Thymus (tissue), 11 donors: ENCODE data around the gene CDH12. TPM values are rescaled to one million over a fixed set of nuclear protein-coding genes. Genes with fewer than 3 reads are reported as not detected.

Experiments used
- DNase-seq, 9 donors: peaks; one replicate each; pipeline ENCODE4 v3.0.0-alpha.2; 2013; ENCODE audit warnings: low spot score in 9 of 9, low read depth in 6 of 9, missing footprints in 1 of 9
- H3K27ac ChIP-seq, 2 donors: one replicate each; pipeline ENCODE4 v1.5.1; 2013; ENCODE audit warnings: control low read depth in 1 of 2, low read depth in 1 of 2, low read length in 1 of 2, mild to moderate bottlenecking in 1 of 2, moderate library complexity in 1 of 2
- H3K27me3 ChIP-seq, 2 donors: one replicate each; pipeline ENCODE4 v1.5.1; 2013; ENCODE audit warnings: low read length in 1 of 2; ENCODE audit not compliant: control insufficient read depth in 2 of 2, insufficient read depth in 1 of 2
- H3K36me3 ChIP-seq, 2 donors: one replicate each; pipeline ENCODE4 v1.5.1; 2013; ENCODE audit warnings: low read length in 1 of 2, mild to moderate bottlenecking in 1 of 2, moderate library complexity in 1 of 2; ENCODE audit not compliant: control insufficient read depth in 2 of 2, insufficient read depth in 2 of 2
- H3K4me1 ChIP-seq, 2 donors: one replicate each; pipeline ENCODE4 v1.5.1; 2013; ENCODE audit warnings: low read length in 2 of 2; ENCODE audit not compliant: control insufficient read depth in 2 of 2, insufficient read depth in 2 of 2
- H3K4me3 ChIP-seq, 2 donors: one replicate each; pipeline ENCODE4 v1.5.1; 2013; ENCODE audit warnings: low read length in 2 of 2, control low read depth in 1 of 2, mild to moderate bottlenecking in 1 of 2
- H3K9me3 ChIP-seq, 2 donors: one replicate each; pipeline ENCODE4 v1.5.1; 2013; ENCODE audit warnings: low read length in 1 of 2, mild to moderate bottlenecking in 1 of 2; ENCODE audit not compliant: control insufficient read depth in 2 of 2, insufficient read depth in 1 of 2
- WGBS: extraction: QIAGEN DNeasy Blood & Tissue Kit; methylation state at CpG from one replicate; pipeline ENCODE4 v1.1.7; 2013; 5-methylcytosine and 5-hydroxymethylcytosine counted together
- polyA plus RNA-seq: library from polyadenylated mRNA; stranded (reverse); fragments of 200-250 nt; gene quantifications from one replicate; pipeline ENCODE4 v1.2.3, GENCODE V29; 2013
- total RNA-seq: library from RNA; stranded (reverse); fragments of 120-200 nt; gene quantifications from one replicate; pipeline ENCODE4 v1.2.4, GENCODE V29; 2013
- donor health status: healthy.

Gene CDH12
- total and polyA plus RNA-seq, 2 donors = 0.05 to 0.09 TPM

DNA sequence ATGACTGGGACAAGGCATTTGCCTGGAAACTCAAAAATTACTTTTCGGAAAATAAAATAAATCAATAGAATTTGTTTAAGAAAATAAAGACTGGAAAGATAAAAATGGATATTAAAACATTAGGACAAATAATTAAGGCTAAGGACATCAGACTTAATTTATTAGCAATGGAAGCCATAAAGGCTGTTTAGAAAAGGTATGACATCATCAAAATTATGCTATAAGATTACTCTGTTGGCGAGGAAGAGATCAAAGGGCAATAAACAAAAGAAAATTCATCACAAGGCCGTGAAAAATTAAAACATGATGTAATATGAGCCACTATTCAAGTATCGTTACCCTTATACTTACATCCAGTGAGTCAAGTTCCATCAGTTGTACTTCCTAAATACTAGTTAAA is 2.7 kb upstream of the CDH12 start:
- WGBS = 94% methylated on average over 4 of the region's 4 CpGs
- Histone ChIP-seq H3K36me3 (no peaks in the 10 kb centered on the region), H3K27ac (no peak overlapping the region), H3K4me1 (no peaks in the 10 kb centered on the region), H3K9me3 (no peaks in the 10 kb centered on the region), H3K4me3 (no peak overlapping the region), H3K27me3 (peaks cover 0 to 5% of the 10 kb centered on the region in 2 donors)
- DNase-seq = no peak

DNA sequence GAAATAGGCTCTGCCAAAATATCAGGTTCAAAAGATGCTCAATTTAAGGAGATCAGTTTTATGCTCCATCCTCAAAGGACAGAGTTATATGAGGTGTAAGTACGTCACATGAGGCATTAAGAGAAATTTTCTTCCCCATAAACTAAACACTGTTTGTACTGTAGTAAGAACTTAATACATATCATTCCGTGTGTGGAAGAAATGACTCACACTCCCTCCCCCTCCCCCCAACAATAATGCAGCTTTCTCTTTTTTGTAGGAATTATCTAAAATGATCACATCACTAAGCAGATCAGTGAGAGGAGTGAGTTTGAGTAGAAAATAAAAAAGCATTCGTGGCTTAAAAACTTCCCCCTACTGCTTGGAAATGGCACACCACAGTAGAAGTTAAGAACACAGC is 2.2 kb downstream of the CDH12 start:
- no peak for DNase-seq
- WGBS = 83% methylated on average over 3 of the region's 3 CpGs
- H3K36me3 ChIP-seq = no peaks in the 10 kb centered on the region
- H3K4me3 ChIP-seq = no peak overlapping the region
- peaks cover 0 to 5% of the 10 kb centered on the region in 2 donors for H3K27me3 ChIP-seq
- no peak overlapping the region for H3K27ac ChIP-seq
- H3K4me1 ChIP-seq = no peaks in the 10 kb centered on the region
- H3K9me3 ChIP-seq = no peaks in the 10 kb centered on the region

DNA sequence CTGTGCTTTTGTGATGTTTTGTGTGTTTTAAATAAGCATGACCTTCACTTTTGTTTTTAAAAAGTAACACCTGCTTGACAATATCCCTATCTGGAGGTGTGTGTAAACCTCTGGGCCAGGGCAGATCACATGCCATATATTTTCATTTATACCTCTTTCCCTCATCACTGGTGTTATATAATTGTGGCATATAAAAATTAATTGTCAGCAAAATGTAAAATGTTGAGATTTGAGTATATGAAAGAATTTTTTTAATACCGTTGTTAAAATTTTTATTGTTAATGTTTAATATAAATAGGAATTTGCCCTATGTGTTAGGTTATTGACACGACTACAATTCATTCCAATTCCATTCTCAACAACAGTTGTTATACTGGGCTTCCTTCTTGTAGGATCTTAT is 6.5 kb downstream of the CDH12 start:
- Histone ChIP-seq H3K9me3 (no peaks in the 10 kb centered on the region), H3K27me3 (no peaks in the 10 kb centered on the region), H3K36me3 (no peaks in the 10 kb centered on the region), H3K4me3 (no peak overlapping the region), H3K27ac (no peak overlapping the region), H3K4me1 (no peaks in the 10 kb centered on the region)
- no peak for DNase-seq
- 93% methylated on average over 2 of the region's 2 CpGs for WGBS

DNA sequence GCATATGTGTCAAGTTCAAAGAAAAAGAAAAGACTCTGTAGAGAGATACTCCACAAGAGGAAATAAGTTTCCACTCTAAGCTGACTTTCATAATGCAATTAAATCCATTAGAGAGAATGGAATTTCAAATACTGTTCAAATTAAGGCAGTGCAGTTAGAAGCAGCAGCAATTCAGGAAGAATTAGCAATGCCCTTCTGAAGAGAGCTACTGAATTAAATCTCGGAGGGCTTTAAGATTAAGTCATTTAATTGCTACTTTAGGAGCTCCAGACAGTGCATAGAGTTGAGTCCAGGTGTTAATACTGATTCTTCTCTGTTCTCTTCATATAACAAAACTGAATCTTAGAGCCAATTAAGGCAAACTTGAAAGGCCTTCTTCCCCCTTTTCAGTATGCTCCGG is 8.5 kb downstream of the CDH12 start:
- Histone ChIP-seq H3K4me1 (no peaks in the 10 kb centered on the region), H3K27me3 (no peaks in the 10 kb centered on the region), H3K36me3 (no peaks in the 10 kb centered on the region), H3K9me3 (no peaks in the 10 kb centered on the region), H3K27ac (no peak overlapping the region), H3K4me3 (no peak overlapping the region)
- WGBS = 89% methylated on average over 2 of the region's 2 CpGs
- DNase-seq = no peak

DNA sequence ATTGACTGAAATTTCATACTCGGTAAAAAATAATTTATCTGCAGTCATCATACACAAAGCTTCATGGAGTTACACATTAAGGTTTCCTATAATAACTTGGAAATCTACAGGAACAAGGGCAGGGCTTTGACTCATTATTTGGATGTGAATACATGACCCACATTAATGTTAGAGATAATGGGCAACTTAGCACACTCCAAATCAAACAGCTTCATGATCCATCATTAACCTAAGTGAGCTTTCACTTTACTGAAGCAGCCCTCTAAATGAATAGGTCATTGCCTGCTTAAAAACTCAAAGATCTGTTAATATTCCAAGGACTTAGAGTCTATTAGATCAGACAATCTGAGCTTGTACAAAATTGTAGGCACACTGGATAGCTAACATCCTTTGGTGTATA is 9.0 kb downstream of the CDH12 start:
- DNase-seq = no peak
- no peaks in the 10 kb centered on the region for H3K4me1 ChIP-seq
- H3K27ac ChIP-seq = no peak overlapping the region
- WGBS = 89% methylated on average over 1 of the region's 1 CpG
- H3K4me3 ChIP-seq = no peak overlapping the region
- H3K36me3 ChIP-seq = no peaks in the 10 kb centered on the region
- no peaks in the 10 kb centered on the region for H3K27me3 ChIP-seq
- H3K9me3 ChIP-seq = no peaks in the 10 kb centered on the region

DNA sequence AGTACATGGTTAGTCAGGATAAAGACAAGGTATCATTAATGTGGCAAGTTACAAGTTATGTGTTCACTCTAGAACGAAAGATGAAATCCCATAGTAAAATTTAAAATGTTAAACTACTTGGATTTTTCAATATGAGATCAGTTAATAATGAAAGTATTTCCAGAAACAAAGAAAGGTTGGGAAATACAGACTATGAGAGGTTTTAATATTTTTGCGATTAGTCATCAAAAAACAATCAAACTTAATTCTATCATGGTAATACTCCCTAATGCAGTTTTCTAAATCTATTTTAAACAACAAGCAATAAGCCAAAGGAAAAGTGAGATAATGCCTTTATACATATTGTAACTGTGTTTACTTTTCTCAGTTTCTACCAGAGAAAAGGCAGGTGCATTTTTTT is 10.6 kb downstream of the CDH12 start:
- H3K36me3 ChIP-seq = no peaks in the 10 kb centered on the region
- no peak overlapping the region for H3K27ac ChIP-seq
- no peaks in the 10 kb centered on the region for H3K27me3 ChIP-seq
- DNase-seq = no peak
- H3K4me3 ChIP-seq = no peak overlapping the region
- 85% methylated on average over 2 of the region's 2 CpGs for WGBS
- H3K4me1 ChIP-seq = no peaks in the 10 kb centered on the region
- no peaks in the 10 kb centered on the region for H3K9me3 ChIP-seq

DNA sequence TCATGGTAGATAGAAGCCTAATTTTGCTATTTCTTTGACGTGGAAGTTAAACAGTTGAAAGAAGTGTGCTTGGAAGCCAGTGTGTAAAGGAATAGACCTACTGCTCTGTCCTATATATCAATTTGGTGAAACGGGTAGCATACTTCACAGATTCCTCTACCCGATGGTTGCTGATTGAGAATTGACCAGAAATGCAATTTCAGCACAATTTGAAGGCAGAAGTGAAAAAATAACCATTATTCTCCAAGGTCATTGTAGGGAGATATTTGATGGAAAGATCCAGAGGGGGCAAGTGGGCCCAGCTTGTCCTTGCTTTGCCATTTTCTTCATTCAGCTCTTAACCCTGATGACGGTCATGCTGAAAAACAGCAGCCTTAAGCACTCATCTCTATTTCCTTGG is 15.3 kb downstream of the CDH12 start:
- H3K27me3 ChIP-seq = no peaks in the 10 kb centered on the region
- no peak overlapping the region for H3K27ac ChIP-seq
- 90% methylated on average over 4 of the region's 4 CpGs for WGBS
- no peaks in the 10 kb centered on the region for H3K4me1 ChIP-seq
- no peaks in the 10 kb centered on the region for H3K36me3 ChIP-seq
- H3K4me3 ChIP-seq = no peak overlapping the region
- H3K9me3 ChIP-seq = no peaks in the 10 kb centered on the region
- no peak for DNase-seq

DNA sequence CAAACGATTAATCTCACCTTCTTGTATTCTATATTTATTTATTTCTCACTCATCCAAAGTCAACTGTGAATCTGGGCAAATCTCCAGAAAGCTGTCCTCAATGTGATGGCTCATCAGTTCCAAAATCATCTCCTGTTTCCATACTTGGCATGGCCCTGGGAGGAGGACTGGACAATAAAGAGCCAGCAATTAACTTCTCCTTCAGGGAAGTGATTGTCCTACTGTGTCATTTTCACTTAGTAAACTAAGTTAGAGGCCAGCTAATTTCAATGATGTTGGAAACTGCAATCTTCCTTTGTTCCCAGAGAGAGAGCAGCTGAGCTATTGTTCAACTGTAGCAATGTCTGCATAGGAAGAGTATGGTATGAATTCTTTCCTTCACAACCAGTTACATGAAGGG is 17.5 kb downstream of the CDH12 start:
- Histone ChIP-seq H3K36me3 (no peaks in the 10 kb centered on the region), H3K27me3 (no peaks in the 10 kb centered on the region), H3K4me3 (no peak overlapping the region), H3K27ac (no peak overlapping the region), H3K9me3 (no peaks in the 10 kb centered on the region), H3K4me1 (no peaks in the 10 kb centered on the region)
- DNase-seq = no peak
- WGBS = 89% methylated on average over 1 of the region's 1 CpG

DNA sequence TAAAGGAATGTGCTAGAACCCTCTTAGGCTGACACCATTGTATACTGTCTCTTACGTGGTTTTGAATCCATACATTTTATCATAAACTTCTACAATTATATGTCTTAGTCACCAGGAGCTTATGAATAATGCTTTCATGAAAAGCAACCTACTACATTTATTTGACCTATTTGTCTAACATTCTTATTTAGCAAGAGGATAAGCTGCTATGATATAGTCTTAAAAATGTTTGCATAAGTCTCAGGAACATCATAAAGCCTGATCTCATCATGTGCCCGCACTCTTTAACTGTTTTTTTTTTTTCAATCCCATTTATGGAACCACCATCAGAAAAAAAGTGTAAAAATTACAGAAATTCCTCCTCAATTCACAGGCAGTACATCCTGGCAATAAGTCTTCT is 59.7 kb downstream of the CDH12 start:
- Histone ChIP-seq H3K36me3 (no peaks in the 10 kb centered on the region), H3K27me3 (no peaks in the 10 kb centered on the region), H3K9me3 (no peaks in the 10 kb centered on the region), H3K4me1 (no peaks in the 10 kb centered on the region), H3K27ac (no peak overlapping the region), H3K4me3 (no peak overlapping the region)
- WGBS = 90% methylated on average over 2 of the region's 2 CpGs
- no peak for DNase-seq

DNA sequence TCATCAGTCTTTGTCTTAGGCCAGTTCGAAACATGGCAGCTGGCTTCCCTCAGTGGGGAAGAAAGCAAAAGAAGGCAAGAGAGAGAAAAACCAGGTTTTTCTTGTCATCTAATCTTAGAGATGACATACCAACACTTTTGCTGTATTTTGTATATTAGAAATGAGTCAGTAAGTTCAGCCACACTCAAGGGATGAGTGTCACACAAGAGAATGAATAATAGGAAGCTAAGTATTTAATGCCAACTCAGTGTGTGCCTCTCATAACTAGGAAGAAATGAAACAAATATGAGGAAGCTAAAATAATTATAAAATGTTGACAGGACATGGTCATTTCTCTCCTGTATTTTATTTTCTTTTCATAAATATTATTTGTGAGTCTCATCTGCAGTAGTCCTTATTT is 65.3 kb downstream of the CDH12 start:
- Histone ChIP-seq H3K4me3 (no peak overlapping the region), H3K4me1 (no peaks in the 10 kb centered on the region), H3K27ac (no peak overlapping the region), H3K36me3 (no peaks in the 10 kb centered on the region), H3K9me3 (no peaks in the 10 kb centered on the region), H3K27me3 (no peaks in the 10 kb centered on the region)
- 93% methylated on average over 1 of the region's 1 CpG for WGBS
- DNase-seq = no peak
